HCT116 (cell line): ENCODE data around the gene CDKL2. TPM values are rescaled to one million over a fixed set of nuclear protein-coding genes. Genes with fewer than 3 reads are reported as not detected.

Experiments
- ATAC-seq: fragments of 200-7000 bp; cut with Tn5 transposase; 2 replicates; pipeline ENCODE4 v1.9.1; 2020; ENCODE audit warnings: mild to moderate bottlenecking, moderate library complexity
- BruUV-seq: library from RNA; stranded (reverse); fragments of 400-500 nt; replicated peaks from 2 replicates; lab custom pipeline; 2021; lab: Mats Ljungman, UMichigan
- CTCF ChIA-PET: fragments of 300-600 bp; sonication (Branson Sonifier 250); formaldehyde crosslinking; loops from one replicate; lab custom pipeline; 2021; ENCODE audit warnings: antibody characterized with exemption; lab: Charles Lee
- POLR2A ChIA-PET: fragments of 300-600, 350-600 bp; sonication (Branson Sonifier 250); formaldehyde crosslinking; loops from one replicate; lab custom pipeline; 2021; ENCODE audit warnings: antibody characterized with exemption; lab: Charles Lee
- RAD21 ChIA-PET, 2 experiments: fragments of 300-600 bp; sonication (Branson Sonifier 250); formaldehyde crosslinking; loops; one replicate each; lab custom pipeline; 2023; ENCODE audit warnings: low total read pairs in 2 of 2; ENCODE audit not compliant: uncharacterized antibody in 2 of 2, unreplicated experiment in 2 of 2, low non-redundant PET in 1 of 2; lab: Charles Lee
- DNase-seq: peaks from one replicate; pipeline ENCODE4 v3.0.0-alpha.2; 2010; ENCODE audit warnings: low read depth, low spot score
- H2AFZ ChIP-seq: fragments of 200-600 bp; shearing (Covaris generic), sonication (generic); 2 replicates; pipeline ENCODE4 v1.6.1; 2017; ENCODE audit warnings: low read depth, mixed run types, mixed read lengths, antibody characterized with exemption, low read length; ENCODE audit not compliant: poor library complexity, severe bottlenecking
- H3K27ac ChIP-seq: 2 replicates; pipeline ENCODE4 v1.5.1; 2012; ENCODE audit warnings: low read depth, low read length
- H3K27me3 ChIP-seq: fragments of 200-600 bp; sonication (generic); 2 replicates; pipeline ENCODE4 v1.6.1; 2016; ENCODE audit warnings: mixed run types, low read length, mixed read lengths; ENCODE audit not compliant: insufficient read depth
- H3K36me3 ChIP-seq, 2 experiments: fragments of 200-500 bp in 1 of 2; fragments of 200-600 bp in 1 of 2; sonication (Bioruptor generic) in 1 of 2; sonication (generic) in 1 of 2; 2 replicates each; pipeline versions ENCODE4 v1.5.1 to v1.6.1; 2014 to 2016; ENCODE audit warnings: low read length in 2 of 2, inconsistent platforms in 1 of 2, mixed read lengths in 1 of 2, mixed run types in 1 of 2; ENCODE audit not compliant: insufficient read depth in 2 of 2, control insufficient read depth in 1 of 2
- H3K4me1 ChIP-seq, 2 experiments: fragments of 200-600 bp in 1 of 2; sonication (generic) in 1 of 2; 2 replicates each; pipeline versions ENCODE4 v1.5.1 to v1.6.1; 2012 to 2017; ENCODE audit warnings: low read length in 2 of 2, inconsistent platforms in 1 of 2, mild to moderate bottlenecking in 1 of 2, mixed read lengths in 1 of 2, mixed run types in 1 of 2, moderate library complexity in 1 of 2; ENCODE audit not compliant: insufficient read depth in 2 of 2, control insufficient read depth in 1 of 2
- H3K4me2 ChIP-seq: fragments of 200-600 bp; sonication (generic); 2 replicates; pipeline ENCODE4 v1.6.1; 2017; ENCODE audit warnings: mixed run types, low read length, mixed read lengths
- H3K4me3 ChIP-seq, 2 experiments: fragments of 200-600 bp in 1 of 2; sonication (generic) in 1 of 2; replicated peaks in 1 of 2; 2 replicates each; pipeline ENCODE4 v1.5.1; 2011 to 2016; ENCODE audit warnings: low read length in 2 of 2, control low read depth in 1 of 2, low read depth in 1 of 2, mild to moderate bottlenecking in 1 of 2, mixed read lengths in 1 of 2, mixed run types in 1 of 2
- H3K79me2 ChIP-seq: fragments of 200-600 bp; sonication (generic); 2 replicates; pipeline ENCODE4 v1.6.1; 2017; ENCODE audit warnings: mild to moderate bottlenecking, mixed run types, low read length, moderate library complexity, mixed read lengths; ENCODE audit not compliant: insufficient read depth
- H3K9ac ChIP-seq: fragments of 200-600 bp; sonication (generic); 2 replicates; pipeline ENCODE4 v1.6.1; 2016; ENCODE audit warnings: low read length, mixed read lengths
- H3K9me2 ChIP-seq: fragments of 200-600 bp; sonication (generic), shearing (Covaris generic); 2 replicates; pipeline ENCODE4 v1.6.1; 2017; ENCODE audit warnings: mixed run types, mild to moderate bottlenecking, moderate library complexity; ENCODE audit not compliant: insufficient read depth
- H3K9me3 ChIP-seq, 2 experiments: fragments of 200-500 bp in 1 of 2; fragments of 200-600 bp in 1 of 2; sonication (Bioruptor generic) in 1 of 2; sonication (generic) in 1 of 2; 2 replicates each; pipeline ENCODE4 v1.6.1; 2014 to 2017; ENCODE audit warnings: low read length in 2 of 2, mixed read lengths in 2 of 2, inconsistent platforms in 1 of 2, low read depth in 1 of 2, mild to moderate bottlenecking in 1 of 2, mixed run types in 1 of 2, moderate library complexity in 1 of 2; ENCODE audit not compliant: control insufficient read depth in 1 of 2, insufficient read depth in 1 of 2
- H4K20me1 ChIP-seq: fragments of 200-600 bp; sonication (generic), shearing (Covaris generic); 2 replicates; pipeline ENCODE4 v1.6.1; 2017; ENCODE audit warnings: mixed run types, mild to moderate bottlenecking, moderate library complexity; ENCODE audit not compliant: insufficient read depth
- CBX3 ChIP-seq: IDR thresholded peaks from 2 replicates; pipeline ENCODE4 v1.6.1; 2012; ENCODE audit warnings: low read depth
- CEBPB ChIP-seq: IDR thresholded peaks from 2 replicates; pipeline ENCODE4 v1.6.1; 2012; ENCODE audit warnings: low read depth
- EGR1 ChIP-seq: IDR thresholded peaks from 2 replicates; pipeline ENCODE4 v1.6.1; 2012; ENCODE audit warnings: low read depth
- ELF1 ChIP-seq: IDR thresholded peaks from 2 replicates; pipeline ENCODE4 v1.6.1; 2012; ENCODE audit warnings: low read depth, borderline replicate concordance
- EZH2 ChIP-seq: fragments of 200-600 bp; sonication (generic); IDR thresholded peaks from 2 replicates; pipeline ENCODE4 v1.6.1; 2017; ENCODE audit warnings: antibody characterized with exemption, mixed run types
- EZH2phosphoT487 ChIP-seq: fragments of 200-600 bp; IDR thresholded peaks from 2 replicates; pipeline ENCODE4 v1.6.1; 2018; ENCODE audit warnings: antibody characterized with exemption, borderline replicate concordance
- FOSL1 ChIP-seq: IDR thresholded peaks from 2 replicates; pipeline ENCODE4 v1.6.1; 2012; ENCODE audit warnings: low read depth
- JUND ChIP-seq: IDR thresholded peaks from 2 replicates; pipeline ENCODE4 v1.6.1; 2012
- POLR2A ChIP-seq: IDR thresholded peaks from 2 replicates; pipeline ENCODE4 v1.7.0; 2011; ENCODE audit warnings: borderline replicate concordance; ENCODE audit not compliant: insufficient read depth, insufficient read length; ENCODE audit errors: extremely low read depth
- RAD21 ChIP-seq: IDR thresholded peaks from 2 replicates; pipeline ENCODE4 v1.6.1; 2012; ENCODE audit warnings: low read depth, mild to moderate bottlenecking
- SRF ChIP-seq: IDR thresholded peaks from 2 replicates; pipeline ENCODE4 v1.6.1; 2012; ENCODE audit warnings: low read depth
- TCF7L2 ChIP-seq: IDR thresholded peaks from 2 replicates; pipeline ENCODE4 v1.7.0; 2011; ENCODE audit warnings: borderline replicate concordance, inconsistent platforms; ENCODE audit not compliant: insufficient read depth, insufficient read length; ENCODE audit errors: extremely low read depth
- ZFX ChIP-seq: fragments of 450-650 bp; IDR thresholded peaks from 2 replicates; pipeline ENCODE4 v1.6.1; 2017
- intact Hi-C: fragments of 100-400 bp; cut with micrococcal nuclease; formaldehyde crosslinking; loops from 2 replicates; pipeline ENCODE4 v1.10.0; 2022
- total RNA-seq: library from RNA; stranded (reverse); gene quantifications from one replicate; pipeline ENCODE4 v1.2.1, GENCODE V29; 2021; ENCODE audit not compliant: unreplicated experiment
- TF ChIP-seq, protein P1 (sequence below): IDR thresholded peaks from 2 replicates; pipeline ENCODE4 v1.6.1; 2012
- TF ChIP-seq, protein P2 (sequence below), 3 experiments: fragments of 200-600 bp in 1 of 3; sonication (generic) in 1 of 3; IDR thresholded peaks in 2 of 3; conservative IDR thresholded peaks in 1 of 3; 2 replicates each; pipeline ENCODE4 v1.5.1; 2012 to 2017; ENCODE audit warnings: low read depth in 2 of 3, low read length in 2 of 3, antibody characterized with exemption in 1 of 3, borderline replicate concordance in 1 of 3, control low read depth in 1 of 3, mild to moderate bottlenecking in 1 of 3, mixed read lengths in 1 of 3, mixed run types in 1 of 3, moderate library complexity in 1 of 3; ENCODE audit not compliant: insufficient read depth in 1 of 3
- TF ChIP-seq, protein P3 (sequence below): IDR thresholded peaks from 2 replicates; pipeline ENCODE4 v1.6.1; 2011; ENCODE audit warnings: mild to moderate bottlenecking, low read length, moderate library complexity; ENCODE audit not compliant: insufficient replicate concordance; ENCODE audit errors: extremely low read depth
- TF ChIP-seq, protein P4 (sequence below): IDR thresholded peaks from 2 replicates; pipeline ENCODE4 v1.6.1; 2012
- TF ChIP-seq, protein P5 (sequence below): IDR thresholded peaks from 2 replicates; pipeline ENCODE4 v1.6.1; 2012; ENCODE audit warnings: low read depth

The CDKL2 gene
- total RNA-seq, 1 experiment from 2014 or later: 1.2 TPM

DNA sequence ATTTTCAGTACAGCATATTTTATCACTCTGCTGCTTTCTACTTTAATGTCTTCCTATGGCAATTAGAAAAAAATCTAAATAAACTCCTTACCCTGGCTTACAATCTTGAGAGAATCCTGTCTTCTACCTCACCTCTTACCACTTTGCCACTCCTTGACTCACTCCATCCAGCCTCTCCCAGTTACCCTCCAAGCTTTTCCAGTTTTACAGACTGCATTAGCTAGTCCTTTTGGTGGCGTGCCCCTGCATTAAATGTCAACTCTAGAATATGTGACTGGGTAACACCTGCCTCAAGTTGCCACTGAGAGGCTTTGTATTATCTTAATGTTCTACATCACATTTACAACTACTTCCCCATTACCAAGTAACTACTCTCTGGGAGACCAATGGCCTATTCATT is 7.5 kb upstream of the CDKL2 start:
- DNase-seq: no peak
- Histone ChIP-seq H3K79me2 (no peaks in the 10 kb centered on the region), H3K4me2 (no peak overlapping the region), H4K20me1 (no peaks in the 10 kb centered on the region), H3K27me3 (no peaks in the 10 kb centered on the region), H3K27ac (no peak overlapping the region), H3K36me3 (peaks cover 2 to 4% of the 10 kb centered on the region in 2 experiments; a peak in 1 of 4 replicates), H2AFZ (no peak overlapping the region), H3K9me3 (no peaks in the 10 kb centered on the region), H3K9ac (no peak overlapping the region), H3K9me2 (no peaks in the 10 kb centered on the region), H3K4me3 (no peak overlapping the region), H3K4me1 (no peaks in the 10 kb centered on the region)
- BruUV-seq: no TSS peak
- ChIA-PET RAD21 (no interaction called here), POLR2A (no interaction called here), CTCF (no interaction called here)
- TF ChIP-seq POLR2A (no peak), EZH2phosphoT487 (no peak), RAD21 (no peak), ELF1 (no peak), CEBPB (no peak), SRF (no peak), EGR1 (no peak), ZFX (no peak), JUND (no peak), TCF7L2 (no peak), CBX3 (no peak), EZH2 (no peak), FOSL1 (no peak)
- TF ChIP-seq, protein P1, sequence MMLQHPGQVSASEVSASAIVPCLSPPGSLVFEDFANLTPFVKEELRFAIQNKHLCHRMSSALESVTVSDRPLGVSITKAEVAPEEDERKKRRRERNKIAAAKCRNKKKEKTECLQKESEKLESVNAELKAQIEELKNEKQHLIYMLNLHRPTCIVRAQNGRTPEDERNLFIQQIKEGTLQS: no peak
- TF ChIP-seq, protein P2, sequence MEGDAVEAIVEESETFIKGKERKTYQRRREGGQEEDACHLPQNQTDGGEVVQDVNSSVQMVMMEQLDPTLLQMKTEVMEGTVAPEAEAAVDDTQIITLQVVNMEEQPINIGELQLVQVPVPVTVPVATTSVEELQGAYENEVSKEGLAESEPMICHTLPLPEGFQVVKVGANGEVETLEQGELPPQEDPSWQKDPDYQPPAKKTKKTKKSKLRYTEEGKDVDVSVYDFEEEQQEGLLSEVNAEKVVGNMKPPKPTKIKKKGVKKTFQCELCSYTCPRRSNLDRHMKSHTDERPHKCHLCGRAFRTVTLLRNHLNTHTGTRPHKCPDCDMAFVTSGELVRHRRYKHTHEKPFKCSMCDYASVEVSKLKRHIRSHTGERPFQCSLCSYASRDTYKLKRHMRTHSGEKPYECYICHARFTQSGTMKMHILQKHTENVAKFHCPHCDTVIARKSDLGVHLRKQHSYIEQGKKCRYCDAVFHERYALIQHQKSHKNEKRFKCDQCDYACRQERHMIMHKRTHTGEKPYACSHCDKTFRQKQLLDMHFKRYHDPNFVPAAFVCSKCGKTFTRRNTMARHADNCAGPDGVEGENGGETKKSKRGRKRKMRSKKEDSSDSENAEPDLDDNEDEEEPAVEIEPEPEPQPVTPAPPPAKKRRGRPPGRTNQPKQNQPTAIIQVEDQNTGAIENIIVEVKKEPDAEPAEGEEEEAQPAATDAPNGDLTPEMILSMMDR (IDR thresholded peaks at IDR 0.05 in 2 of 3, conservative IDR thresholded peaks at IDR 0.05 in 1 of 3; ENCODE audit: borderline replicate concordance in 1 of 3, insufficient read depth in 1 of 3, low read depth in 2 of 3, low read length in 2 of 3): no peak
- TF ChIP-seq, protein P3, sequence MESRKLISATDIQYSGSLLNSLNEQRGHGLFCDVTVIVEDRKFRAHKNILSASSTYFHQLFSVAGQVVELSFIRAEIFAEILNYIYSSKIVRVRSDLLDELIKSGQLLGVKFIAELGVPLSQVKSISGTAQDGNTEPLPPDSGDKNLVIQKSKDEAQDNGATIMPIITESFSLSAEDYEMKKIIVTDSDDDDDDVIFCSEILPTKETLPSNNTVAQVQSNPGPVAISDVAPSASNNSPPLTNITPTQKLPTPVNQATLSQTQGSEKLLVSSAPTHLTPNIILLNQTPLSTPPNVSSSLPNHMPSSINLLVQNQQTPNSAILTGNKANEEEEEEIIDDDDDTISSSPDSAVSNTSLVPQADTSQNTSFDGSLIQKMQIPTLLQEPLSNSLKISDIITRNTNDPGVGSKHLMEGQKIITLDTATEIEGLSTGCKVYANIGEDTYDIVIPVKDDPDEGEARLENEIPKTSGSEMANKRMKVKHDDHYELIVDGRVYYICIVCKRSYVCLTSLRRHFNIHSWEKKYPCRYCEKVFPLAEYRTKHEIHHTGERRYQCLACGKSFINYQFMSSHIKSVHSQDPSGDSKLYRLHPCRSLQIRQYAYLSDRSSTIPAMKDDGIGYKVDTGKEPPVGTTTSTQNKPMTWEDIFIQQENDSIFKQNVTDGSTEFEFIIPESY: no peak
- TF ChIP-seq, protein P4, sequence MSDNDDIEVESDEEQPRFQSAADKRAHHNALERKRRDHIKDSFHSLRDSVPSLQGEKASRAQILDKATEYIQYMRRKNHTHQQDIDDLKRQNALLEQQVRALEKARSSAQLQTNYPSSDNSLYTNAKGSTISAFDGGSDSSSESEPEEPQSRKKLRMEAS: no peak
- TF ChIP-seq, protein P5, sequence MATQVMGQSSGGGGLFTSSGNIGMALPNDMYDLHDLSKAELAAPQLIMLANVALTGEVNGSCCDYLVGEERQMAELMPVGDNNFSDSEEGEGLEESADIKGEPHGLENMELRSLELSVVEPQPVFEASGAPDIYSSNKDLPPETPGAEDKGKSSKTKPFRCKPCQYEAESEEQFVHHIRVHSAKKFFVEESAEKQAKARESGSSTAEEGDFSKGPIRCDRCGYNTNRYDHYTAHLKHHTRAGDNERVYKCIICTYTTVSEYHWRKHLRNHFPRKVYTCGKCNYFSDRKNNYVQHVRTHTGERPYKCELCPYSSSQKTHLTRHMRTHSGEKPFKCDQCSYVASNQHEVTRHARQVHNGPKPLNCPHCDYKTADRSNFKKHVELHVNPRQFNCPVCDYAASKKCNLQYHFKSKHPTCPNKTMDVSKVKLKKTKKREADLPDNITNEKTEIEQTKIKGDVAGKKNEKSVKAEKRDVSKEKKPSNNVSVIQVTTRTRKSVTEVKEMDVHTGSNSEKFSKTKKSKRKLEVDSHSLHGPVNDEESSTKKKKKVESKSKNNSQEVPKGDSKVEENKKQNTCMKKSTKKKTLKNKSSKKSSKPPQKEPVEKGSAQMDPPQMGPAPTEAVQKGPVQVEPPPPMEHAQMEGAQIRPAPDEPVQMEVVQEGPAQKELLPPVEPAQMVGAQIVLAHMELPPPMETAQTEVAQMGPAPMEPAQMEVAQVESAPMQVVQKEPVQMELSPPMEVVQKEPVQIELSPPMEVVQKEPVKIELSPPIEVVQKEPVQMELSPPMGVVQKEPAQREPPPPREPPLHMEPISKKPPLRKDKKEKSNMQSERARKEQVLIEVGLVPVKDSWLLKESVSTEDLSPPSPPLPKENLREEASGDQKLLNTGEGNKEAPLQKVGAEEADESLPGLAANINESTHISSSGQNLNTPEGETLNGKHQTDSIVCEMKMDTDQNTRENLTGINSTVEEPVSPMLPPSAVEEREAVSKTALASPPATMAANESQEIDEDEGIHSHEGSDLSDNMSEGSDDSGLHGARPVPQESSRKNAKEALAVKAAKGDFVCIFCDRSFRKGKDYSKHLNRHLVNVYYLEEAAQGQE: no peak
- ATAC-seq: no peak
- intact Hi-C loops: no loop called here
